ENCODE measurements around the gene CTAGE9. TPM values are rescaled to one million over a fixed set of nuclear protein-coding genes. Genes with fewer than 3 reads are reported as not detected.
A peak's percentile ranks its signal among the peaks of the same experiment; 100 is the strongest.

CTAGE9 gene
- total RNA-seq, 1 experiment from 2014 or later = not detected

DNA sequence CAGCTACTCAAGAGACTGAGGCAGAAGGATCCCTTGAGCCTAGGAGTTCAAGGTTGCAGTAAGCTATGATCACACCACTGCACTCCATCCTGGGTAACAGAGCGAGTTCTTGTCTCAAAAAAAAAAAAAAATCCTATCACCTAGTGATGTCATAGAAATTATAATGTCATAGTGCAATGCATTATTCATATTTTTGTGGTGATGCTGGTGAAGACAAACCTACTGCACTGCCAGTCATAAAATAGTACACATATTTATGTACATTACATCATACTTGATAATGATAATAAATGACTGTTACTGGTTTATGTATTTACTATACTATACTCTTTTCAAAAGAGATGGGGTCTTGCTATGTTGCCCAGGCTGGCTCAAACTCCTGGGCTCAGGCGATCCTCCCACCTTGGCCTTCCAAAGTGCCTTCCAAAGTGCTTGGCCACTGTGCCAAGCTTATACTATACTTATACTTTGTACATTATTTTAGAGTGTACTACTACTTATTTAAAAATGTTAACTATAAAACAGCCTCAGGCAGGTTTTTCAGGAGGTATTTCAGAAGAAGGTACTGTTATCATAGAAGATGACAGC is 47.1 kb downstream of the CTAGE9 start:
- H3K9ac ChIP-seq (ENCODE audit: low read length) = no peak overlapping the region
- H3K9me2 ChIP-seq (replicated peaks; ENCODE audit: low read length) = no peaks in the 10 kb centered on the region
- H3K27ac ChIP-seq (ENCODE audit: low read length) = no peak overlapping the region
- DNase-seq = no peak
- no peaks in the 10 kb centered on the region for H3F3A ChIP-seq (ENCODE audit: low read length, unreplicated experiment)
- no peaks in the 10 kb centered on the region for H3K79me2 ChIP-seq (ENCODE audit: low read length)
- TF ChIP-seq EZH2 (IDR thresholded peaks at IDR 0.05; ENCODE audit: low read length, unreplicated experiment) (no peak), EZH2phosphoT487 (IDR thresholded peaks at IDR 0.05; ENCODE audit: borderline replicate concordance, low read length) (no peak)
- TF ChIP-seq, protein P1, sequence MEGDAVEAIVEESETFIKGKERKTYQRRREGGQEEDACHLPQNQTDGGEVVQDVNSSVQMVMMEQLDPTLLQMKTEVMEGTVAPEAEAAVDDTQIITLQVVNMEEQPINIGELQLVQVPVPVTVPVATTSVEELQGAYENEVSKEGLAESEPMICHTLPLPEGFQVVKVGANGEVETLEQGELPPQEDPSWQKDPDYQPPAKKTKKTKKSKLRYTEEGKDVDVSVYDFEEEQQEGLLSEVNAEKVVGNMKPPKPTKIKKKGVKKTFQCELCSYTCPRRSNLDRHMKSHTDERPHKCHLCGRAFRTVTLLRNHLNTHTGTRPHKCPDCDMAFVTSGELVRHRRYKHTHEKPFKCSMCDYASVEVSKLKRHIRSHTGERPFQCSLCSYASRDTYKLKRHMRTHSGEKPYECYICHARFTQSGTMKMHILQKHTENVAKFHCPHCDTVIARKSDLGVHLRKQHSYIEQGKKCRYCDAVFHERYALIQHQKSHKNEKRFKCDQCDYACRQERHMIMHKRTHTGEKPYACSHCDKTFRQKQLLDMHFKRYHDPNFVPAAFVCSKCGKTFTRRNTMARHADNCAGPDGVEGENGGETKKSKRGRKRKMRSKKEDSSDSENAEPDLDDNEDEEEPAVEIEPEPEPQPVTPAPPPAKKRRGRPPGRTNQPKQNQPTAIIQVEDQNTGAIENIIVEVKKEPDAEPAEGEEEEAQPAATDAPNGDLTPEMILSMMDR (conservative IDR thresholded peaks at IDR 0.05; ENCODE audit: low read depth, low read length) = no peak
- no peaks in the 10 kb centered on the region for H3K27me3 ChIP-seq (ENCODE audit: low read length)
- CTCF ChIA-PET = no interaction called here
- no peaks in the 10 kb centered on the region for H4K20me1 ChIP-seq (ENCODE audit: low read length)
- no peak overlapping the region for H3K4me2 ChIP-seq (ENCODE audit: low read length)
- intact Hi-C loops (cut with micrococcal nuclease) = no loop called here
- H3K4me1 ChIP-seq (ENCODE audit: insufficient read depth, low read length) = peaks cover 11% of the 10 kb centered on the region
- POLR2A ChIA-PET (ENCODE audit: unreplicated experiment) = interaction anchor here (0.6 kb wide), 1 partner anchor 230 kb away, joined by 11 read pairs; no protein-coding TSS in a partner anchor
- no TSS peak for BruUV-seq (replicated peaks)
- no peak overlapping the region for H3K4me3 ChIP-seq (ENCODE audit: low read length)
- H2AFZ ChIP-seq (ENCODE audit: low read length) = no peak overlapping the region
- ATAC-seq = no peak
- H3K36me3 ChIP-seq (ENCODE audit: low read depth, low read length) = no peaks in the 10 kb centered on the region
- H3K9me3 ChIP-seq (ENCODE audit: low read length) = no peaks in the 10 kb centered on the region

DNA sequence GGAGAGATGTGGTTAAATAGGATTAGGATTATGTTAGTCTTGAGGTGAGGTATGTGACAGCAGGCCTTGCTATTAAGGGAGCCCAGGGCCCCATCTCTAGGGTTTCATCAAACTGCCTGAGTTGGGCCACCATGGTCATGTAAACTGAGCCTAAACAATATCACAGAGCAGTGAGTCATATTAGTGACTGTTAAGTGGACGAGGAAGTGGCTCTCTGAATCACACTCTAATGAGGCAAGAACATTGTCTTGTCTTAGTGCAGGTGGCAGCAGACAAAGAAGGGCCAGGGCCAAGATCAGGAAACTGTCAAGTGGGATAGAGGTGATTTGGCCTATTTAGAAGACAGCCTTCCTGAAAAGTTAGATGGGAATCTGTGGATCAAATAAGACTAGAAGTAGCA is 50.6 kb downstream of the CTAGE9 start:
- H3F3A ChIP-seq (ENCODE audit: low read length, unreplicated experiment) = no peaks in the 10 kb centered on the region
- 0 out of 2 replicates have a peak overlapping the region, but pooled peaks have one; percentile 15 for H3K4me2 ChIP-seq (ENCODE audit: low read length)
- TF ChIP-seq EZH2 (IDR thresholded peaks at IDR 0.05; ENCODE audit: low read length, unreplicated experiment) = no peak
- TF ChIP-seq, protein P1 (conservative IDR thresholded peaks at IDR 0.05; ENCODE audit: low read depth, low read length) = no peak
- no peak for TF ChIP-seq EZH2phosphoT487 (IDR thresholded peaks at IDR 0.05; ENCODE audit: borderline replicate concordance, low read length)
- no peaks in the 10 kb centered on the region for H3K9me2 ChIP-seq (replicated peaks; ENCODE audit: low read length)
- intact Hi-C loops (cut with micrococcal nuclease) = no loop called here
- no peaks in the 10 kb centered on the region for H3K9me3 ChIP-seq (ENCODE audit: low read length)
- no peak overlapping the region for H3K4me3 ChIP-seq (ENCODE audit: low read length)
- peaks cover 25% of the 10 kb centered on the region for H3K4me1 ChIP-seq (ENCODE audit: insufficient read depth, low read length)
- ChIA-PET POLR2A (ENCODE audit: unreplicated experiment) (no interaction called here), CTCF (no interaction called here)
- H3K79me2 ChIP-seq (ENCODE audit: low read length) = no peaks in the 10 kb centered on the region
- no peaks in the 10 kb centered on the region for H3K27me3 ChIP-seq (ENCODE audit: low read length)
- H4K20me1 ChIP-seq (ENCODE audit: low read length) = no peaks in the 10 kb centered on the region
- no TSS peak for BruUV-seq (replicated peaks)
- H3K36me3 ChIP-seq (ENCODE audit: low read depth, low read length) = no peaks in the 10 kb centered on the region
- peak; percentile 94 for ATAC-seq
- H2AFZ ChIP-seq (ENCODE audit: low read length) = no peak overlapping the region
- H3K9ac ChIP-seq (ENCODE audit: low read length) = no peak overlapping the region
- peak; percentile 62 for DNase-seq
- 0 out of 2 replicates have a peak overlapping the region, but pooled peaks have one; percentile 12 for H3K27ac ChIP-seq (ENCODE audit: low read length)

Other genes with a start within 250 kb of the CTAGE9 start
- gene ARG1, start 137.8 kb downstream of the CTAGE9 start, total RNA-seq (2014; rRNA removed) = not detected in 2 replicates
- gene MED23, start 82.8 kb downstream of the CTAGE9 start, total RNA-seq (2014; rRNA removed) = 15.4 and 18.1 TPM in 2 replicates
- gene ENPP3, start 73.7 kb downstream of the CTAGE9 start, total RNA-seq (2014; rRNA removed) = 0.18 TPM in 1 of 2 replicates, not detected in the other
- 0.36 and 0.86 TPM in 2 replicates for gene OR2A4, start 9.6 kb downstream of the CTAGE9 start, total RNA-seq (2014; rRNA removed)
- 4.4 and 5.1 TPM in 2 replicates for gene ENPP1, start 97.0 kb upstream of the CTAGE9 start, total RNA-seq (2014; rRNA removed)
- 33.2 and 34.4 TPM in 2 replicates for gene CCN2, start 240.4 kb upstream of the CTAGE9 start, total RNA-seq (2014; rRNA removed)